Measurements from ENCODE around the gene PRKN.

DNA sequence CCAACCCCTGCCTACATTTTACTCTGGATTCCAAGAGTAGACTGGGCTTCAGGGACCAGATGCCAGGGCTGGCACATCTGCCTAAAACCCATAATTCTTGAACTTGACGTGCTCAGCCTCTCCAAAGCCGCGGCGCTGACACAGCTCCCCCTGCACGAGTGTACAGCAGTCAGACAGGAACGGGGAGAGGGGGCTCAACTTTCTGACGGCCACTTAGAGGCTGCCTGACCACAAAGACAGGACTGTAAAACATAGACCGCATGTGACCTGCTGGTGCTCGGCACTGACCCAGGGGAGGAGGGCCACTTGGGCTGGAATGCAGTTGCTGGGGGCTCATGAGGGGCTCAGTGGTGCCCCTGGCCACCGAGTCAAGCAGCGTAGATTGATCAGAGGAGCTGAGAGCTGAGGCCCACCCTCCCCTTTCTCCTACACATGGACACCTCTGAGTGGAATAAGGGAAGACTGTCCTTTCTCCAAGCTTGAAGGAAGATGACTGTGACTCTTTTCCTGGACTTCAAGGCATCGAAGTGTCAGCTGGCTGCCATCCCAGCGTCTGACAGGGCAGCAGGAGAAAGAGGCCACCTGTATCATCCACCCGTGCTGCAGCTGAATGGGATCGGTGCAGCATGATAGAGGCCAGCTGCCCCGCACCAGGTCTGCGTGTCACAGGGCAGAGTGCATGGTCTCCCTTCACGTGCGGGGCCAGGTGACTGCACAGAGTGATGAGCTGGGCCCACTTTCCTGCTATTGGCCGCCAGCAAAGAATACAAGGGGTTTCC is 1282.4 kb downstream of the PRKN start:
- TF ChIP-seq EZH2 (IDR thresholded peaks at IDR 0.05; ENCODE audit: insufficient read depth, poor library complexity, severe bottlenecking) (no peak), EZH2phosphoT487 (IDR thresholded peaks at IDR 0.05; ENCODE audit: insufficient read depth, low read depth) (no peak)
